HG03025 (cell line): ENCODE results near the gene DOHH.
"Not testable (repeated sequence)": the region's sequence is repeated elsewhere in the genome, so short reads cannot be mapped to it uniquely, and the experiment has no call there.

Source experiments
- ATAC-seq: cut with Tn5 transposase; IDR thresholded peaks from one replicate; pipeline ENCODE4 v1.9.1; 2021; ENCODE audit warnings: mild to moderate bottlenecking, moderate library complexity; ENCODE audit not compliant: unreplicated experiment, low FRiP score

DOHH gene

GRCh38 chr19:3535235-3535535 is 34.7 kb upstream of the DOHH start:
- ATAC-seq, result no peak

- no peak for ATAC-seq
Measured at GRCh38 chr19:3534375-3535234, 34.1 kb upstream of the DOHH start.

- ATAC-seq, result no peak
Measured at GRCh38 chr19:3533563-3534216, 33.2 kb upstream of the DOHH start.

GRCh38 chr19:3533033-3533432 is 32.6 kb upstream of the DOHH start:
- no peak for ATAC-seq

GRCh38 chr19:3532154-3532786 is 31.8 kb upstream of the DOHH start:
- no peak for ATAC-seq

GRCh38 chr19:3531716-3532115 is 31.2 kb upstream of the DOHH start:
- no peak for ATAC-seq

GRCh38 chr19:3530389-3530788 is 29.9 kb upstream of the DOHH start:
- ATAC-seq, result no peak

GRCh38 chr19:3529299-3529698 is 28.8 kb upstream of the DOHH start:
- not testable (repeated sequence) for ATAC-seq

- ATAC-seq, result no peak
Measured at GRCh38 chr19:3528539-3529211, 28.2 kb upstream of the DOHH start.

GRCh38 chr19:3528080-3528479 is 27.6 kb upstream of the DOHH start:
- ATAC-seq, result no peak

GRCh38 chr19:3527238-3527910 is 26.9 kb upstream of the DOHH start:
- ATAC-seq, result no peak

- ATAC-seq, result no peak
Measured at GRCh38 chr19:3526507-3527237, 26.2 kb upstream of the DOHH start.

- no peak for ATAC-seq
Measured at GRCh38 chr19:3524904-3525451, 24.5 kb upstream of the DOHH start.

GRCh38 chr19:3524078-3524842 is 23.8 kb upstream of the DOHH start:
- ATAC-seq, result no peak

GRCh38 chr19:3523361-3524077 is 23.0 kb upstream of the DOHH start:
- ATAC-seq, result no peak

GRCh38 chr19:3522421-3523360 is 22.2 kb upstream of the DOHH start:
- ATAC-seq, result no peak

- no peak for ATAC-seq
Measured at GRCh38 chr19:3521104-3521445, 20.6 kb upstream of the DOHH start.
